ENCODE results near the gene TC2N.

TC2N gene

GRCh38 chr14:91731018-91731417 lies 136.3 kb downstream of the TC2N start:
- no peak for TF ChIP-seq REST (IDR thresholded peaks at IDR 0.05; ENCODE audit: insufficient read depth in 1 of 2, low read depth in 2 of 2, low read length in 2 of 2)
- no peak for TF ChIP-seq FOXP2 (optimal IDR thresholded peaks at IDR 0.05; ENCODE audit: borderline replicate concordance, extremely low read depth, extremely low read length, insufficient read depth)
- no peak for TF ChIP-seq SIN3A (IDR thresholded peaks at IDR 0.05; ENCODE audit: borderline replicate concordance, insufficient read depth, low read length)
- TF ChIP-seq POLR2AphosphoS5 (IDR thresholded peaks at IDR 0.05; ENCODE audit: low read depth, low read length), result no peak
- TF ChIP-seq TAF1 (IDR thresholded peaks at IDR 0.05; ENCODE audit: borderline replicate concordance, insufficient read depth, low read length), result no peak

- TF ChIP-seq SIN3A (IDR thresholded peaks at IDR 0.05; ENCODE audit: borderline replicate concordance, insufficient read depth, low read length), result no peak
- no peak for TF ChIP-seq TAF1 (IDR thresholded peaks at IDR 0.05; ENCODE audit: borderline replicate concordance, insufficient read depth, low read length)
- TF ChIP-seq POLR2AphosphoS5 (IDR thresholded peaks at IDR 0.05; ENCODE audit: low read depth, low read length), result no peak
- no peak for TF ChIP-seq FOXP2 (optimal IDR thresholded peaks at IDR 0.05; ENCODE audit: borderline replicate concordance, extremely low read depth, extremely low read length, insufficient read depth)
- TF ChIP-seq REST (IDR thresholded peaks at IDR 0.05; ENCODE audit: insufficient read depth in 1 of 2, low read depth in 2 of 2, low read length in 2 of 2), result no peak
Observed at GRCh38 chr14:91729756-91730155, 137.6 kb downstream of the TC2N start.

Measured in PFSK-1 (cell line).